GM23338 (cell line): ENCODE measurements around the gene NPAS2. TPM values are rescaled to one million over a fixed set of nuclear protein-coding genes. Genes with fewer than 3 reads are reported as not detected.

Source experiments
- ATAC-seq: fragments of 200-7000 bp; cut with Tn5 transposase; 3 replicates; pipeline ENCODE4 v1.9.1; 2020
- DNase-seq: peaks from one replicate; pipeline ENCODE4 v3.0.0-alpha.2; 2015; ENCODE audit warnings: low spot score
- H2AFZ ChIP-seq: fragments of 200-600 bp; sonication (generic); 2 replicates; pipeline ENCODE4 v1.8.0; 2016; ENCODE audit warnings: antibody characterized with exemption, mild to moderate bottlenecking, moderate library complexity
- H3F3A ChIP-seq: fragments of 200-600 bp; sonication (generic); replicated peaks from 2 replicates; pipeline ENCODE4 v1.8.0; 2017; ENCODE audit warnings: antibody characterized with exemption, mixed run types, low read depth
- H3K27ac ChIP-seq: fragments of 200-600 bp; sonication (generic); 2 replicates; pipeline ENCODE4 v1.6.1; 2016; ENCODE audit warnings: low read depth
- H3K27me3 ChIP-seq: fragments of 200-600 bp; sonication (generic); 2 replicates; pipeline ENCODE4 v1.8.0; 2016; ENCODE audit warnings: mild to moderate bottlenecking, mixed run types, moderate library complexity; ENCODE audit not compliant: insufficient read depth
- H3K36me3 ChIP-seq: fragments of 200-600 bp; sonication (generic); 2 replicates; pipeline ENCODE4 v1.8.0; 2016; ENCODE audit warnings: mild to moderate bottlenecking; ENCODE audit not compliant: insufficient read depth
- H3K4me1 ChIP-seq: fragments of 200-600 bp; sonication (generic); 2 replicates; pipeline ENCODE4 v1.8.0; 2016; ENCODE audit warnings: mild to moderate bottlenecking, moderate library complexity; ENCODE audit not compliant: insufficient read depth
- H3K4me2 ChIP-seq: fragments of 200-600 bp; sonication (generic); 2 replicates; pipeline ENCODE4 v1.7.1; 2017; ENCODE audit warnings: mixed run types
- H3K4me3 ChIP-seq: fragments of 200-600 bp; sonication (generic); 2 replicates; pipeline ENCODE4 v1.6.1; 2016; ENCODE audit warnings: mixed run types
- H3K79me2 ChIP-seq: fragments of 200-600 bp; sonication (generic); replicated peaks from 2 replicates; pipeline ENCODE4 v1.8.0; 2017; ENCODE audit warnings: mild to moderate bottlenecking; ENCODE audit not compliant: insufficient read depth
- H3K9me2 ChIP-seq: fragments of 200-600 bp; sonication (generic); 2 replicates; pipeline ENCODE4 v1.8.0; 2017; ENCODE audit not compliant: insufficient read depth
- H4K20me1 ChIP-seq: fragments of 200-600 bp; sonication (generic); replicated peaks from 2 replicates; pipeline ENCODE4 v1.8.0; 2017; ENCODE audit warnings: mild to moderate bottlenecking; ENCODE audit not compliant: insufficient read depth
- H3K27ac Mint-ChIP-seq: 2 replicates; pipeline ENCODE4 v1.8.0; 2020; ENCODE audit warnings: inconsistent platforms, mild to moderate bottlenecking, moderate library complexity, mixed read lengths
- H3K27me3 Mint-ChIP-seq: 3 replicates; pipeline ENCODE4 v1.8.0; 2022; ENCODE audit warnings: low read depth, mild to moderate bottlenecking, moderate library complexity, mixed read lengths, inconsistent platforms; ENCODE audit not compliant: insufficient read depth, poor library complexity
- H3K36me3 Mint-ChIP-seq: 3 replicates; pipeline ENCODE4 v1.8.0; 2021; ENCODE audit warnings: low read depth, mild to moderate bottlenecking, inconsistent platforms, moderate library complexity, mixed read lengths
- H3K4me1 Mint-ChIP-seq: 3 replicates; pipeline ENCODE4 v1.8.0; 2020; ENCODE audit warnings: mild to moderate bottlenecking, inconsistent platforms, mixed read lengths
- H3K4me3 Mint-ChIP-seq: 3 replicates; pipeline ENCODE4 v1.8.0; 2021; ENCODE audit warnings: moderate library complexity, mild to moderate bottlenecking, inconsistent platforms, mixed read lengths
- H3K9me3 Mint-ChIP-seq: 3 replicates; pipeline ENCODE4 v1.8.0; 2020; ENCODE audit warnings: moderate library complexity, mild to moderate bottlenecking, inconsistent platforms, mixed read lengths
- CREB1 ChIP-seq: fragments of 250-450 bp; sonication (Bioruptor Pico); IDR thresholded peaks from 2 replicates; pipeline ENCODE4 v1.5.0; 2020; ENCODE audit warnings: low read depth, mild to moderate bottlenecking, moderate library complexity
- CTCF ChIP-seq, 2 experiments: fragments of 200-600 bp in 1 of 2; sonication (generic) in 1 of 2; conservative IDR thresholded peaks; 2 replicates each; pipeline versions ENCODE4 v1.5.1 to v1.6.1; 2016 to 2017; ENCODE audit warnings: antibody characterized with exemption in 2 of 2, low read depth in 2 of 2, mild to moderate bottlenecking in 2 of 2, moderate library complexity in 1 of 2
- POLR2AphosphoS5 ChIP-seq: IDR thresholded peaks from 2 replicates; pipeline ENCODE4 v1.6.1; 2016; ENCODE audit warnings: antibody characterized with exemption, low read depth
- REST ChIP-seq: IDR thresholded peaks from one replicate; pipeline ENCODE4 v1.6.1; 2018; ENCODE audit warnings: antibody characterized with exemption; ENCODE audit not compliant: unreplicated experiment
- STAT1 ChIP-seq: IDR thresholded peaks from one replicate; pipeline ENCODE4 v1.6.1; 2016; ENCODE audit warnings: antibody characterized with exemption; ENCODE audit not compliant: unreplicated experiment
- ZNF331 ChIP-seq: fragments of 250-450 bp; sonication (Bioruptor Pico); IDR thresholded peaks from 2 replicates; pipeline ENCODE4 v1.5.0; 2020; ENCODE audit warnings: low read depth, mild to moderate bottlenecking, moderate library complexity
- ZNF462 ChIP-seq: fragments of 250-450 bp; sonication (Bioruptor Pico); IDR thresholded peaks from 2 replicates; pipeline ENCODE4 v1.5.0; 2020; ENCODE audit warnings: mild to moderate bottlenecking, moderate library complexity
- polyA plus RNA-seq: library from polyadenylated mRNA; unstranded; fragments of >200 nt; fragmentation: Nextera tagmentation; extraction: Ambion mirVana; gene quantifications from 2 replicates; pipeline ENCODE4 v1.2.1, GENCODE V29; 2016
- total RNA-seq: library from RNA; depleted of rRNA; stranded (reverse); fragments of >200 nt; shearing (Covaris generic); gene quantifications from 2 replicates; pipeline ENCODE4 v1.2.3, GENCODE V29; 2014

The NPAS2 gene
- total and polyA plus RNA-seq, 2 experiments from 2014 or later: 0.56 to 1.1 TPM

- TF ChIP-seq ZNF462 (CRISPR knock-in tag): no peak
- no peak for TF ChIP-seq STAT1
- no peak for TF ChIP-seq CTCF (conservative IDR thresholded peaks at IDR 0.05; ENCODE audit: low read depth in 2 of 2)
- no peak for TF ChIP-seq ZNF331
These were observed 118.4 kb downstream of the NPAS2 start (continued) for GRCh38 chr2:100938031-100939026.

GRCh38 chr2:100939445-100939844 is 119.5 kb downstream of the NPAS2 start:
- Histone ChIP-seq H3K4me2 (no peak overlapping the region), H3K27me3 (no peaks in the 10 kb centered on the region), H3K4me3 (no peak overlapping the region), H3K9me2 (no peaks in the 10 kb centered on the region), H3K27ac (no peak overlapping the region), H3F3A (no peaks in the 10 kb centered on the region), H2AFZ (no peak overlapping the region), H4K20me1 (no peaks in the 10 kb centered on the region; the same call in 1 of the 2 replicates), H3K79me2 (no peaks in the 10 kb centered on the region), H3K36me3 (no peaks in the 10 kb centered on the region), H3K4me1 (no peaks in the 10 kb centered on the region)
- Mint-ChIP-seq H3K36me3 (no peaks in the 10 kb centered on the region), H3K27ac (no peak overlapping the region), H3K4me3 (no peak overlapping the region), H3K4me1 (no peaks in the 10 kb centered on the region), H3K9me3 (no peaks in the 10 kb centered on the region), H3K27me3 (peaks cover 5% of the 10 kb centered on the region)
- no peak for ATAC-seq
- no peak for DNase-seq
- TF ChIP-seq POLR2AphosphoS5 (no peak), REST (no peak), STAT1 (no peak), CREB1 (CRISPR knock-in tag) (no peak), ZNF331 (no peak)
